HepG2 (cell line): ENCODE data around the gene CCDC88B. TPM values are rescaled to one million over a fixed set of nuclear protein-coding genes. Genes with fewer than 3 reads are reported as not detected.

Experiments used
- BATF2 ChIP-seq: sonication (generic); formaldehyde crosslinking; IDR thresholded peaks from 2 replicates; pipeline ENCODE4 v1.8.0; 2022; ENCODE audit warnings: mild to moderate bottlenecking, missing genetic modification reagents, moderate library complexity
- CBX1 ChIP-seq: IDR thresholded peaks from one replicate; pipeline ENCODE4 v1.6.1; 2016; ENCODE audit warnings: antibody characterized with exemption, low read depth
- HINFP ChIP-seq: sonication (generic); formaldehyde crosslinking; IDR thresholded peaks from 2 replicates; pipeline ENCODE4 v1.4.0; 2020; ENCODE audit warnings: low read depth, mild to moderate bottlenecking, missing genetic modification reagents
- HOXA3 ChIP-seq: sonication (generic); formaldehyde crosslinking; IDR thresholded peaks from 2 replicates; pipeline ENCODE4 v1.5.0; 2020; ENCODE audit warnings: missing genetic modification reagents
- NFE2L2 ChIP-seq: fragments of 150-350 bp; IDR thresholded peaks from 2 replicates; pipeline ENCODE4 v1.6.1; 2014; ENCODE audit warnings: low read length
- RCOR2 ChIP-seq: IDR thresholded peaks from 2 replicates; pipeline ENCODE4 v1.6.1; 2016; ENCODE audit warnings: missing biosample characterization, missing genetic modification reagents
- SOX5 ChIP-seq: IDR thresholded peaks from 2 replicates; pipeline ENCODE4 v1.6.1; 2016; ENCODE audit warnings: borderline replicate concordance
- SP4 ChIP-seq: sonication (generic); formaldehyde crosslinking; IDR thresholded peaks from 2 replicates; pipeline ENCODE4 v1.8.1; 2023; ENCODE audit warnings: mild to moderate bottlenecking, missing genetic modification reagents
- ZBTB26 ChIP-seq: IDR thresholded peaks from 2 replicates; pipeline ENCODE4 v1.6.1; 2016; ENCODE audit warnings: missing compliant biosample characterization, missing genetic modification reagents, borderline replicate concordance
- ZMYM4 ChIP-seq: sonication (generic); formaldehyde crosslinking; IDR thresholded peaks from 2 replicates; pipeline ENCODE4 v1.8.1; 2023; ENCODE audit warnings: mild to moderate bottlenecking, missing genetic modification reagents
- ZNF263 ChIP-seq: sonication (generic); formaldehyde crosslinking; IDR thresholded peaks from 2 replicates; pipeline ENCODE4 v1.4.0; 2020; ENCODE audit warnings: missing genetic modification reagents
- ZNF280B ChIP-seq: sonication (generic); formaldehyde crosslinking; IDR thresholded peaks from 2 replicates; pipeline ENCODE4 v1.5.0; 2020; ENCODE audit warnings: missing genetic modification reagents, mild to moderate bottlenecking, borderline replicate concordance
- ZNF326 ChIP-seq: sonication (generic); formaldehyde crosslinking; IDR thresholded peaks from 2 replicates; pipeline ENCODE4 v1.4.0; 2020; ENCODE audit warnings: missing genetic modification reagents, borderline replicate concordance
- ZNF441 ChIP-seq: sonication (generic); formaldehyde crosslinking; IDR thresholded peaks from 2 replicates; pipeline ENCODE4 v1.7.0; 2021; ENCODE audit warnings: missing genetic modification reagents, borderline replicate concordance
- ZNF687 ChIP-seq: sonication (generic); formaldehyde crosslinking; IDR thresholded peaks from 2 replicates; pipeline ENCODE4 v1.5.1; 2020; ENCODE audit warnings: mild to moderate bottlenecking, missing genetic modification reagents, moderate library complexity
- ZNF691 ChIP-seq: sonication (generic); formaldehyde crosslinking; IDR thresholded peaks from 2 replicates; pipeline ENCODE4 v1.4.0; 2020; ENCODE audit warnings: missing genetic modification reagents, low read depth, mild to moderate bottlenecking, borderline replicate concordance
- ZNF724P ChIP-seq: sonication (generic); formaldehyde crosslinking; IDR thresholded peaks from 2 replicates; pipeline ENCODE4 v1.8.0; 2022; ENCODE audit warnings: missing genetic modification reagents, borderline replicate concordance
- polyA plus RNA-seq, 8 experiments: library from polyadenylated mRNA; depleted of rRNA in 3 of 8; stranded (reverse) in 7 of 8; unstranded in 1 of 8; fragments of >200 nt; fragmentation: Illumina TruSeq in 4 of 8; extraction: Trizol in 4 of 8; gene quantifications; 2 replicates each; pipeline versions ENCODE4 v1.2.1 to v1.2.3, GENCODE V29; 2011 to 2016; ENCODE audit warnings: low read depth in 4 of 8, missing spikeins in 1 of 8, mixed read lengths in 1 of 8; ENCODE audit not compliant: insufficient read depth in 1 of 8
- total RNA-seq, 5 experiments: library from RNA; depleted of rRNA; stranded (reverse); fragments of >200 nt; fragmentation: Illumina TruSeq; extraction: Trizol; gene quantifications; 2 replicates each; pipeline ENCODE4 v1.2.3, GENCODE V29; 2016; ENCODE audit warnings: low read depth in 1 of 5

Gene CCDC88B
- total and polyA plus RNA-seq, 2 of the 13 experiments (the other 11 are each of a cell fraction or from before 2014, with no cell fraction given): 3.6 to 4.8 TPM

- TF ChIP-seq ZNF441 (CRISPR knock-in tag) (0 out of 2 replicates have a peak, but pooled peaks have one; percentile 40), NFE2L2 (no peak), ZNF263 (CRISPR knock-in tag) (peak; percentile 26; the same call in 1 of the 2 replicates), RCOR2 (CRISPR knock-in tag) (no peak), ZNF280B (CRISPR knock-in tag) (peak; percentile 50; the same call in 1 of the 2 replicates), ZNF691 (CRISPR knock-in tag) (no peak; the same call in 1 of the 2 replicates), ZNF687 (CRISPR knock-in tag) (peak; percentile 28), HOXA3 (CRISPR knock-in tag) (peak; percentile 67), ZBTB26 (no peak; the same call in 1 of the 2 replicates), CBX1 (no peak), ZNF326 (CRISPR knock-in tag) (no peak), SP4 (0 out of 2 replicates have a peak, but pooled peaks have one; percentile 29), SOX5 (CRISPR knock-in tag) (peak; percentile 31; the same call in 1 of the 2 replicates), BATF2 (CRISPR knock-in tag) (no peak), ZNF724P (CRISPR knock-in tag) (no peak), ZMYM4 (CRISPR knock-in tag) (no peak), HINFP (CRISPR knock-in tag) (0 out of 2 replicates have a peak, but pooled peaks have one; percentile 41)
These were observed 33.0 kb upstream of the CCDC88B start (continued) for GRCh38 chr11:64306876-64307622.
